Upper lobe of right lung (tissue), 1 donor: ENCODE results near the gene CYP2A6. TPM values are rescaled to one million over a fixed set of nuclear protein-coding genes. Genes with fewer than 3 reads are reported as not detected.
A peak's percentile ranks its signal among the peaks of the same experiment; 100 is the strongest.
"Not testable (repeated sequence)": the region's sequence is repeated elsewhere in the genome, so short reads cannot be mapped to it uniquely, and the experiment has no call there.

Source experiments
- ATAC-seq: fragments of 200-7000 bp; cut with Tn5 transposase; one replicate; pipeline ENCODE4 v1.9.1; 2020; ENCODE audit warnings: mild to moderate bottlenecking, moderate library complexity
- DNase-seq: peaks from one replicate; pipeline ENCODE4 v3.0.0-alpha.2; 2020
- H3K27ac ChIP-seq: fragments of 200-600 bp; one replicate; pipeline ENCODE4 v1.8.0; 2022
- H3K27me3 ChIP-seq: fragments of 200-600 bp; one replicate; pipeline ENCODE4 v1.8.0; 2022; ENCODE audit warnings: mild to moderate bottlenecking
- H3K36me3 ChIP-seq: fragments of 200-600 bp; one replicate; pipeline ENCODE4 v1.8.0; 2022
- H3K4me1 ChIP-seq: fragments of 200-600 bp; one replicate; pipeline ENCODE4 v1.8.0; 2022
- H3K4me3 ChIP-seq: fragments of 200-600 bp; one replicate; pipeline ENCODE4 v1.8.0; 2022; ENCODE audit warnings: mild to moderate bottlenecking
- H3K9me3 ChIP-seq: fragments of 200-600 bp; one replicate; pipeline ENCODE4 v1.8.0; 2022
- intact Hi-C: fragments of 100-400 bp; cut with DNase I; formaldehyde crosslinking; loops from one replicate; pipeline ENCODE4 v1.11.0; 2022
- total RNA-seq: library from RNA; stranded (reverse); fragmentation: NEBNext Ultra II Directional; extraction: Animal tissue kit (Norgen Biotek cat#: 25700); gene quantifications from one replicate; pipeline ENCODE4 v1.2.1, GENCODE V29; 2021
- TF ChIP-seq, protein P1 (sequence below): fragments of 200-600 bp; IDR thresholded peaks from one replicate; pipeline ENCODE4 v1.8.0; 2022; ENCODE audit warnings: antibody characterized with exemption
- donor health status: DM: no; HTN: yes; CAD: no; lungs with severe emphysema.

Gene CYP2A6
- total RNA-seq, 1 donor from 2014 or later, result not detected

DNA sequence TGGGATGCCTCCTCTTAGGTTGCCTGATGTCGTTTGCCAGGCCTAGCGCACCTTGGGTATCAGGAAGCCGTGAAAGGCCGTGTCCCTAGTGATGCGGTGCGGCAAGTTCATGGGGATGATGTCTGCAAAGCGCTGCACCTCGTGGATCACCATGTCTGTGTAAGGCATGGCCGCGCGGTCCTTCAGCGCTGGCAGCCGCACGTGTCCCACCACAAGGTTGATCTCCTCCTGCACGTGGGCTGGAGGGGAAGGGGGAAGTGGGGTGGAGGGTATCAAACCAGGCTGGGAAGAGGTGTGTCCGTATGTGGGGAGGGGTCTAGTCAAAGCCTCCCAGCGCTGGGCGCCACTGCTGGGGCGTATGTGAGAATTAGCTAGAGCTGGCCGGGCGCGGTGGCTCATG is 28.1 kb downstream of the CYP2A6 start:
- Histone ChIP-seq H3K36me3 (no peaks in the 10 kb centered on the region), H3K9me3 (no peaks in the 10 kb centered on the region), H3K27ac (no peak overlapping the region), H3K27me3 (no peaks in the 10 kb centered on the region), H3K4me1 (peaks cover 24% of the 10 kb centered on the region), H3K4me3 (no peak overlapping the region)
- TF ChIP-seq, protein P1, sequence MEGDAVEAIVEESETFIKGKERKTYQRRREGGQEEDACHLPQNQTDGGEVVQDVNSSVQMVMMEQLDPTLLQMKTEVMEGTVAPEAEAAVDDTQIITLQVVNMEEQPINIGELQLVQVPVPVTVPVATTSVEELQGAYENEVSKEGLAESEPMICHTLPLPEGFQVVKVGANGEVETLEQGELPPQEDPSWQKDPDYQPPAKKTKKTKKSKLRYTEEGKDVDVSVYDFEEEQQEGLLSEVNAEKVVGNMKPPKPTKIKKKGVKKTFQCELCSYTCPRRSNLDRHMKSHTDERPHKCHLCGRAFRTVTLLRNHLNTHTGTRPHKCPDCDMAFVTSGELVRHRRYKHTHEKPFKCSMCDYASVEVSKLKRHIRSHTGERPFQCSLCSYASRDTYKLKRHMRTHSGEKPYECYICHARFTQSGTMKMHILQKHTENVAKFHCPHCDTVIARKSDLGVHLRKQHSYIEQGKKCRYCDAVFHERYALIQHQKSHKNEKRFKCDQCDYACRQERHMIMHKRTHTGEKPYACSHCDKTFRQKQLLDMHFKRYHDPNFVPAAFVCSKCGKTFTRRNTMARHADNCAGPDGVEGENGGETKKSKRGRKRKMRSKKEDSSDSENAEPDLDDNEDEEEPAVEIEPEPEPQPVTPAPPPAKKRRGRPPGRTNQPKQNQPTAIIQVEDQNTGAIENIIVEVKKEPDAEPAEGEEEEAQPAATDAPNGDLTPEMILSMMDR, result no peak
- DNase-seq (no peak), ATAC-seq (no peak)
- intact Hi-C loops, result no loop called here

DNA sequence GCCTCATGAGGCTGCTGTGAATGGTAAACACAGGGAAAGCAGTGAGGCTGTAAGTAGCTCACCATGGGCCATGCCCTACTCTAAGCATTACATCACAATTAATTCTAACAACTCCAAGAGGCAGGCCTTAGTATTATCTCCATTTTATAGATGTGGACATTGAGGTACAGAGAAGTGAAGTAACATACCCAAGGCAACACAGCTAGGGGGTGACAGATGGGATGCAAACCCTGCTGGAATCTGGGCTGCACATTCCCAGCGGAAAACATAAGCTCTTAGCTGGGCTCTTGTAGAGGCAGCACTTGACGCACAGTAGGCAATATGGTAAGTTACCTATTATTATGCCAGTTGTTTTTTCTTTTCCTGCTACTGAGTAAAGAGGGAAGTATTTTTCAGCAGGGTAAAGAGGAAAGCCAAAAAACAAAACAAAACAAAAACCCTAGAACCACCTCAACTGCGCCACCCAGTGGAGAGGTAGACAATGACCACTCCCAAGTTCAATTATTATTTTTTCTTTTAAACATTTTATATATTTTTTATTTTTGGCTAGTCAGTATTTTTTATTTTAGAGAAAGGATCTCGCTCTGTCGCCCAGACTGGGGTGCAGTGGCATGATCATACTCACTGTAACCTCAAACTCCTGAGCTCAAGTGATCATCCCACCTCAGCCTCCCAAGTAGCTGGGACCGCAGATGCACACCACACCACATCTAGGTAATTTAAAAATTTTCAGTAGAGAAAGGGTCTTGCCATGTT is 30.6 kb downstream of the CYP2A6 start:
- H3K27ac ChIP-seq, H3K4me3 ChIP-seq, H3K36me3 ChIP-seq, intact Hi-C loops, H3K9me3 ChIP-seq, DNase-seq, H3K27me3 ChIP-seq: not testable (repeated sequence)
- peaks cover 24% of the 10 kb centered on the region for H3K4me1 ChIP-seq
- ATAC-seq, result peak; percentile 67
- TF ChIP-seq, protein P1, result peak; percentile 87

DNA sequence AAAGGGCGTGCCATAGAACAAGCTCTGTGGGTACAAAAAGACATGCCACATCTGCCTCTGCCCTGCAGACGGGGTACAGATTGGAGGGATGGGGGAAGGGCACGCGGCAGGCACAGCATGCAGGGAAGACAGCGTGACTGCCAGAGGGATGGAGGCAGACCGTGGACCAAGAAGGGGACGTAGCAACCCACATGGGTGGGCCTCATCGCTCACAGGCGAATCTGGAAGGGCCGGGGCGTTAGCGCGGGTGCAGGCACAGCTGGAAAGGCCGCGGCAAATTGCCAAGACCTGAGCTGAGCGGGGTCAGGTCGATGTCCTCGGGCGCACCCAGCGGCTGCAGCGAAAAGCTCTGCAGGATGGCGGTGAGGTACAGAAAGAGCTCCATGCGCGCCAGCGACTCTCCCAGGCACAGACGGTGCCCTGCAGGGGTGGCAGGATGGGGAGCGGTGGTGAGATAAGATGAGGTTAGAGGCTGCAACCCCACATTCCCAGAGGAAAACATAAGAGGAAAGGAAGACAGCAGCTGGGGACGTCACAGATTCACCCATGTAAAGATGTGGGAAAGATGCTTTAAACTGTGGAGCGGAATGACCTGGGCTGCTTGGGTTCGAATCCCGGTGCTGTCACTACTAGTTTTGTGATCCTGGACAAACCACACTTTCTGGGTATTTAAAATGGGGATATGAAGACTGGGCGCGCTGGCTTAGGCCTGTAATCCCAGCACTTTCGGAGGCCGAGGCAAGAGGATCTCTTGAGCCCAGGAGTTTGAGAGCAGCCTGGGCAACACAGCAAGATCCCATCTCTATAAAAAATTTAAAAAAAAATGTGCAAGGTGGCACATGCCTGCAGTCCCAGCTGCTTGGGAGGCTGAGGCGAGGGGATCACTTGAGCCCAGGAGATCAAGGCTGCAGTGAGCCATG is 31.5 kb downstream of the CYP2A6 start:
- intact Hi-C loops, H3K27ac ChIP-seq, H3K36me3 ChIP-seq, H3K27me3 ChIP-seq, H3K9me3 ChIP-seq: not testable (repeated sequence)
- DNase-seq, result peak; percentile 90
- Histone ChIP-seq H3K4me1 (peaks cover 17% of the 10 kb centered on the region), H3K4me3 (peak overlapping the region; percentile 27)
- TF ChIP-seq, protein P1, result peak; percentile 45
- ATAC-seq, result peak; percentile 89

DNA sequence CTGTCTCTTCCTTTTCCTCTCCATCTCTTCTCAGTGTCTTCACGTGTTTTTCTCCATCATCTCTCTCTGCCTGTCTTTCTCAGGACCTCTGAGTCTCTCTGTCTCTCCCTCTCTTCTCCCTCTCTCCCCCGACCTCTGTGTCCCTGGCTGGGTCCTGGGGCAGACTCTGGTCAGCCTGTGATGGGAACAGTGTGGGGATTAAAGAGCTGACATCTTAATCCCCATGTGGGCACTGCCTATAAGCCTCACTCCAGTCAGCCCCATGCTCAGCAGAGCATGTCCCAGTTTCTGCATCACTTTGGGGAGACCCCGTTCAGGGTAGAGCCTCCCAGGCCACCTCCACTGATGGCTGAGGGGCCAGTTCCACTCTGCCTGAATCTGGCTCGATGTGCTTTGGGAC is 35.0 kb downstream of the CYP2A6 start:
- Histone ChIP-seq H3K36me3 (no peaks in the 10 kb centered on the region), H3K9me3 (no peaks in the 10 kb centered on the region), H3K4me3 (no peak overlapping the region), H3K27me3 (no peaks in the 10 kb centered on the region), H3K4me1 (peaks cover 41% of the 10 kb centered on the region), H3K27ac (no peak overlapping the region)
- DNase-seq, result no peak
- TF ChIP-seq, protein P1, result no peak
- intact Hi-C loops, result no loop called here
- ATAC-seq, result no peak

DNA sequence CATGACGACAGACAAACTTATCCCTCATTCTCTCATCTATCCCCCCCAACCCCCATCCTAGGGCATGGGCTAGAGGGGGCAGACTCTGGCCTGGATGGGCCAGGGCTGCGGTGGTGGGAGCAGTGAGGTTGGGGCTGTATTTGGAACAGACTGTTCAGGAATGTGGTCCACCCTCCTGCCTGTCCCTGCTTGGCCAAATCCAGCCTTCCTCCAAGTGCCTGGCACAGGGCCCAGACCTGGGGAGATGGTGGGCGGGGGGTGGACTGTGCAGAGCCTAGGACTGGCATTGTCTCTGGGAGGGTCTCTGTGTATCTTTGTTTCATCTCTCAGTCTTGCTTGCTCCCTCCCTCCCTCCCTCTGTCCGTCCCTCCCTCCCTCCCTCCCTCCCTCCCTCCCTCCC is 37.1 kb downstream of the CYP2A6 start:
- TF ChIP-seq, protein P1, result no peak
- intact Hi-C loops, result no loop called here
- Histone ChIP-seq H3K4me1 (peaks cover 36% of the 10 kb centered on the region), H3K27me3 (no peaks in the 10 kb centered on the region), H3K9me3 (no peaks in the 10 kb centered on the region), H3K36me3 (peaks cover 14% of the 10 kb centered on the region), H3K4me3 (no peak overlapping the region), H3K27ac (no peak overlapping the region)
- ATAC-seq (peak; percentile 13), DNase-seq (peak; percentile 82)

DNA sequence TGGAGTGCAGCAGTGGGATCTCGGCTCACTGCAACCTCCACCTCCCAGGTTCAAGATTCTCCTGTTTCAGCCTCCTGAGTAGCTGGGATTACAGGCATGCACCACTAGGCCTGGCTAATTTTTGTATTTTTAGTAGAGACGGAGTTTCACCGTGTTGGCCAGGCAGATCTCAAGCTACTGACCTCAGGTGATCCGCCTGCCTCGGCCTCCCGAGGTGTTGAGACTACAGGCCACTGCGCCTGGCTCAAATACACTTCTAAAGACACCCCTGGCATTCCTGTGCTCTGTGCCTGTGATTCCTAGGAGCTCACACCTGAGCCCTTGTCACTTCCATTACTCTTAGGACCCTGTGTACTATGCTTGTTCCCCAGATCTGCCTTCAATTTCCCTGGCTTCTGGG is 37.7 kb downstream of the CYP2A6 start:
- H3K27ac ChIP-seq, H3K4me3 ChIP-seq, intact Hi-C loops, DNase-seq, H3K27me3 ChIP-seq, H3K9me3 ChIP-seq, ATAC-seq: not testable (repeated sequence)
- Histone ChIP-seq H3K4me1 (peaks cover 35% of the 10 kb centered on the region), H3K36me3 (peaks cover 20% of the 10 kb centered on the region)
